H9 (cell line): ENCODE results near the gene CEP112. TPM values are rescaled to one million over a fixed set of nuclear protein-coding genes. Genes with fewer than 3 reads are reported as not detected.

ENCODE experiments used
- DNase-seq: peaks from one replicate; pipeline ENCODE4 v3.0.0-alpha.2; 2017
- H2AFZ ChIP-seq: one replicate; pipeline ENCODE4 v1.6.1; 2013; ENCODE audit warnings: mild to moderate bottlenecking, low read length, control low read depth, moderate library complexity
- H2AK5ac ChIP-seq: 2 replicates; pipeline ENCODE4 v1.6.1; 2013; ENCODE audit warnings: low read length, control low read depth, mixed read lengths; ENCODE audit not compliant: insufficient read length
- H2BK120ac ChIP-seq: one replicate; pipeline ENCODE4 v1.6.1; 2013; ENCODE audit warnings: low read depth, mild to moderate bottlenecking, low read length, control low read depth, inconsistent platforms; ENCODE audit not compliant: poor library complexity, severe bottlenecking
- H2BK12ac ChIP-seq: 2 replicates; pipeline ENCODE4 v1.6.1; 2013; ENCODE audit warnings: low read length, control low read depth, mixed read lengths, low read depth; ENCODE audit not compliant: insufficient read length
- H2BK15ac ChIP-seq: 2 replicates; pipeline ENCODE4 v1.6.1; 2013; ENCODE audit warnings: low read depth, low read length, control low read depth
- H2BK20ac ChIP-seq: one replicate; pipeline ENCODE4 v1.6.1; 2013; ENCODE audit warnings: low read depth, mild to moderate bottlenecking, low read length, control low read depth, inconsistent platforms; ENCODE audit not compliant: poor library complexity, severe bottlenecking
- H2BK5ac ChIP-seq: 2 replicates; pipeline ENCODE4 v1.6.1; 2013; ENCODE audit warnings: low read length, control low read depth, mixed read lengths; ENCODE audit not compliant: insufficient read length
- H3K14ac ChIP-seq: 2 replicates; pipeline ENCODE4 v1.6.1; 2013; ENCODE audit warnings: low read length, control low read depth; ENCODE audit not compliant: insufficient read depth
- H3K18ac ChIP-seq: 2 replicates; pipeline ENCODE4 v1.6.1; 2013; ENCODE audit warnings: low read depth, mild to moderate bottlenecking, mixed read lengths, low read length, control low read depth; ENCODE audit not compliant: insufficient read length
- H3K23ac ChIP-seq: 2 replicates; pipeline ENCODE4 v1.6.1; 2013; ENCODE audit warnings: low read length, control low read depth, mixed read lengths, low read depth; ENCODE audit not compliant: insufficient read length
- H3K23me2 ChIP-seq: 2 replicates; pipeline ENCODE4 v1.6.1; 2013; ENCODE audit warnings: low read depth, mild to moderate bottlenecking, mixed read lengths, low read length, control low read depth; ENCODE audit not compliant: insufficient read length, poor library complexity, severe bottlenecking
- H3K27ac ChIP-seq: 2 replicates; pipeline ENCODE4 v1.5.1; 2013; ENCODE audit warnings: low read length, control low read depth, mixed read lengths, low read depth; ENCODE audit not compliant: insufficient read length
- H3K27me3 ChIP-seq: 2 replicates; pipeline ENCODE4 v1.6.1; 2013; ENCODE audit warnings: low read length, control low read depth, inconsistent platforms; ENCODE audit not compliant: insufficient read depth
- H3K4ac ChIP-seq: 2 replicates; pipeline ENCODE4 v1.6.1; 2013; ENCODE audit warnings: low read depth, mild to moderate bottlenecking, control low read depth, inconsistent platforms, low read length, moderate library complexity
- H3K4me1 ChIP-seq: 2 replicates; pipeline ENCODE4 v1.6.1; 2013; ENCODE audit warnings: low read length, control low read depth, inconsistent platforms; ENCODE audit not compliant: insufficient read depth
- H3K4me2 ChIP-seq: 2 replicates; pipeline ENCODE4 v1.6.1; 2013; ENCODE audit warnings: low read length, control low read depth, mixed read lengths; ENCODE audit not compliant: insufficient read length, insufficient read depth
- H3K56ac ChIP-seq: 2 replicates; pipeline ENCODE4 v1.6.1; 2013; ENCODE audit warnings: low read depth, mild to moderate bottlenecking, mixed read lengths, low read length, control low read depth; ENCODE audit not compliant: insufficient read length
- H3K79me1 ChIP-seq: 2 replicates; pipeline ENCODE4 v1.6.1; 2013; ENCODE audit warnings: low read depth, mild to moderate bottlenecking, moderate library complexity, low read length, control low read depth, inconsistent platforms; ENCODE audit not compliant: insufficient read depth, poor library complexity, severe bottlenecking
- H3K79me2 ChIP-seq: 2 replicates; pipeline ENCODE4 v1.6.1; 2013; ENCODE audit warnings: low read length, control low read depth, inconsistent platforms; ENCODE audit not compliant: insufficient read depth
- H3K9ac ChIP-seq: 2 replicates; pipeline ENCODE4 v1.6.1; 2013; ENCODE audit warnings: low read length, control low read depth, mixed read lengths; ENCODE audit not compliant: insufficient read length; ENCODE audit errors: extremely low read depth
- H3K9me3 ChIP-seq: one replicate; pipeline ENCODE4 v1.6.1; 2013; ENCODE audit warnings: low read depth, low read length, inconsistent platforms; ENCODE audit not compliant: control insufficient read depth
- H3T11ph ChIP-seq: one replicate; pipeline ENCODE4 v1.6.1; 2013; ENCODE audit warnings: mild to moderate bottlenecking, low read length, control low read depth, inconsistent platforms
- H4K20me1 ChIP-seq: one replicate; pipeline ENCODE4 v1.6.1; 2013; ENCODE audit not compliant: control insufficient read depth, insufficient read length, insufficient read depth
- H4K5ac ChIP-seq: 2 replicates; pipeline ENCODE4 v1.6.1; 2013; ENCODE audit warnings: low read depth, mild to moderate bottlenecking, mixed read lengths, low read length, control low read depth; ENCODE audit not compliant: insufficient read length
- H4K8ac ChIP-seq: replicated peaks from 2 replicates; pipeline ENCODE4 v1.6.1; 2013; ENCODE audit warnings: low read length, control low read depth, mixed read lengths, low read depth; ENCODE audit not compliant: insufficient read length
- H4K91ac ChIP-seq: 2 replicates; pipeline ENCODE4 v1.6.1; 2013; ENCODE audit warnings: low read depth, mild to moderate bottlenecking, moderate library complexity, mixed read lengths, low read length, control low read depth; ENCODE audit not compliant: insufficient read length
- H3K27ac Mint-ChIP-seq, 3 experiments: 2 replicates in 2 of 3; 3 replicates in 1 of 3; pipeline ENCODE4 v1.8.0; 2020 to 2021; ENCODE audit warnings: mixed read lengths in 3 of 3, mild to moderate bottlenecking in 1 of 3, moderate library complexity in 1 of 3
- H3K27me3 Mint-ChIP-seq: 2 replicates; pipeline ENCODE4 v1.8.0; 2021; ENCODE audit warnings: low read depth, mild to moderate bottlenecking, moderate library complexity, mixed read lengths
- H3K36me3 Mint-ChIP-seq, 3 experiments: 2 replicates in 2 of 3; 3 replicates in 1 of 3; pipeline ENCODE4 v1.8.0; 2020 to 2021; ENCODE audit warnings: low read depth in 3 of 3, mixed read lengths in 3 of 3; ENCODE audit not compliant: insufficient read depth in 1 of 3
- H3K4me1 Mint-ChIP-seq, 2 experiments: 2 replicates each; pipeline ENCODE4 v1.8.0; 2020; ENCODE audit warnings: mixed read lengths in 2 of 2
- H3K4me3 Mint-ChIP-seq, 2 experiments: 2 replicates in 1 of 2; 3 replicates in 1 of 2; pipeline ENCODE4 v1.8.0; 2020 to 2021; ENCODE audit warnings: mild to moderate bottlenecking in 2 of 2, mixed read lengths in 2 of 2, moderate library complexity in 1 of 2
- H3K9me3 Mint-ChIP-seq, 2 experiments: 2 replicates in 1 of 2; 3 replicates in 1 of 2; pipeline ENCODE4 v1.8.0; 2020; ENCODE audit warnings: mild to moderate bottlenecking in 2 of 2, mixed read lengths in 2 of 2, moderate library complexity in 1 of 2
- WGBS: extraction: QIAGEN DNeasy Blood & Tissue Kit; methylation state at CpG from one replicate; pipeline ENCODE4 v1.1.7; 2013; ENCODE audit warnings: missing lambda C conversion rate, low lambda C conversion rate, mixed read lengths; ENCODE audit not compliant: insufficient read length; ENCODE audit errors: extremely low coverage; 5-methylcytosine and 5-hydroxymethylcytosine counted together
- total RNA-seq: library from RNA; stranded (reverse); gene quantifications from 2 replicates; pipeline ENCODE4 v1.2.1, GENCODE V29; 2021
- TF ChIP-seq, protein P1 (sequence below): fragments of 200-600 bp; sonication (generic); conservative IDR thresholded peaks from 3 replicates; pipeline ENCODE4 v1.8.0; 2021; ENCODE audit warnings: antibody characterized with exemption, mild to moderate bottlenecking

Gene CEP112
- total RNA-seq, 1 experiment from 2014 or later = 5.4 TPM

DNA sequence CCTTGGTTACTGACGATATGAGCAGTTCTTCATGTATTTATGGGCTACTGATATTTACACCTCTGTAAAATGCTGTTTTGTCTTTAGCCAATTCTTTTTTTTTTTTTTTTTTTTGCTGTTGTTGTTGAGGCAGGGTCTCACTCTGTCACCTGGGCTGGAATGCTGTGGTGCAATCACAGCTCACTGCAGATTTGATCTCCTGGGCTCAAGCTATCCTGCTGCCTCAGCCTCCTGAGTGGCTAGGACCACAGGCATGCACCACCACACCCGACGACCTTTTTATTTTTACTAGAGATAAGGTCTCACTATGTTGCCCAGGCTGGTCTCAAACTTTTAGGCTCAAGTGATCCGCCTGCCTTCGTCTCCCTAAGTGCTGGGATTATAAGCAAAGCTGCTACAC lies 405.5 kb downstream of the CEP112 start:
- H3K27me3 ChIP-seq = no peaks in the 10 kb centered on the region
- no peak overlapping the region for H3K4me2 ChIP-seq
- no peak overlapping the region for H3K4ac ChIP-seq
- H4K5ac ChIP-seq = no peak overlapping the region
- no peaks in the 10 kb centered on the region for H3K79me1 ChIP-seq
- H3K27ac ChIP-seq = no peak overlapping the region
- no peak overlapping the region for H3K9ac ChIP-seq
- H2BK12ac ChIP-seq = no peak overlapping the region
- TF ChIP-seq, protein P1, sequence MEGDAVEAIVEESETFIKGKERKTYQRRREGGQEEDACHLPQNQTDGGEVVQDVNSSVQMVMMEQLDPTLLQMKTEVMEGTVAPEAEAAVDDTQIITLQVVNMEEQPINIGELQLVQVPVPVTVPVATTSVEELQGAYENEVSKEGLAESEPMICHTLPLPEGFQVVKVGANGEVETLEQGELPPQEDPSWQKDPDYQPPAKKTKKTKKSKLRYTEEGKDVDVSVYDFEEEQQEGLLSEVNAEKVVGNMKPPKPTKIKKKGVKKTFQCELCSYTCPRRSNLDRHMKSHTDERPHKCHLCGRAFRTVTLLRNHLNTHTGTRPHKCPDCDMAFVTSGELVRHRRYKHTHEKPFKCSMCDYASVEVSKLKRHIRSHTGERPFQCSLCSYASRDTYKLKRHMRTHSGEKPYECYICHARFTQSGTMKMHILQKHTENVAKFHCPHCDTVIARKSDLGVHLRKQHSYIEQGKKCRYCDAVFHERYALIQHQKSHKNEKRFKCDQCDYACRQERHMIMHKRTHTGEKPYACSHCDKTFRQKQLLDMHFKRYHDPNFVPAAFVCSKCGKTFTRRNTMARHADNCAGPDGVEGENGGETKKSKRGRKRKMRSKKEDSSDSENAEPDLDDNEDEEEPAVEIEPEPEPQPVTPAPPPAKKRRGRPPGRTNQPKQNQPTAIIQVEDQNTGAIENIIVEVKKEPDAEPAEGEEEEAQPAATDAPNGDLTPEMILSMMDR = no peak
- no peaks in the 10 kb centered on the region for H3K23me2 ChIP-seq
- H3K14ac ChIP-seq = no peak overlapping the region
- no peak overlapping the region for H2AFZ ChIP-seq
- H3K4me1 ChIP-seq = no peaks in the 10 kb centered on the region
- no peaks in the 10 kb centered on the region for H4K20me1 ChIP-seq
- no peak overlapping the region for H3K18ac ChIP-seq
- WGBS = no CpG with 5 or more reads among the region's 5 CpGs
- no peak overlapping the region for H3K56ac ChIP-seq
- H3K79me2 ChIP-seq = no peaks in the 10 kb centered on the region
- DNase-seq = no peak
- Mint-ChIP-seq H3K27ac (no peak overlapping the region), H3K4me1 (peaks cover 19 to 20% of the 10 kb centered on the region in 2 experiments), H3K4me3 (no peak overlapping the region), H3K27me3 (peaks cover 2% of the 10 kb centered on the region; the same call in 1 of the 2 replicates), H3K9me3 (peaks cover 0 to 3% of the 10 kb centered on the region in 2 experiments; a peak in 1 of 5 replicates), H3K36me3 (no peaks in the 10 kb centered on the region)
- no peaks in the 10 kb centered on the region for H3K9me3 ChIP-seq
- no peak overlapping the region for H2BK15ac ChIP-seq
- H3T11ph ChIP-seq = no peak overlapping the region
- H2AK5ac ChIP-seq = no peak overlapping the region
- no peak overlapping the region for H2BK120ac ChIP-seq
- H2BK20ac ChIP-seq = no peak overlapping the region
- H4K8ac ChIP-seq = no peak overlapping the region
- no peak overlapping the region for H2BK5ac ChIP-seq
- no peak overlapping the region for H4K91ac ChIP-seq
- no peak overlapping the region for H3K23ac ChIP-seq
